IMR-90 (cell line): ENCODE results near the gene POLR3A. TPM values are rescaled to one million over a fixed set of nuclear protein-coding genes. Genes with fewer than 3 reads are reported as not detected.

ENCODE experiments used
- ATAC-seq: fragments of 200-7000 bp; cut with Tn5 transposase; 2 replicates; pipeline ENCODE4 v1.9.1; 2020; ENCODE audit warnings: low read depth, mild to moderate bottlenecking, moderate library complexity
- BruUV-seq: library from RNA; stranded (reverse); fragments of 400-500 nt; replicated peaks from 2 replicates; lab custom pipeline; 2021; lab: Mats Ljungman, UMichigan
- CTCF ChIA-PET: fragments of 300-600 bp; formaldehyde crosslinking; extraction: SDS; loops from one replicate; lab custom pipeline; 2021; ENCODE audit warnings: antibody characterized with exemption; lab: Yijun Ruan, JAX
- POLR2A ChIA-PET: fragments of 300-600 bp; sonication (Branson Sonifier 250); formaldehyde crosslinking; loops from one replicate; lab custom pipeline; 2022; ENCODE audit warnings: antibody characterized with exemption; ENCODE audit not compliant: unreplicated experiment; lab: Charles Lee
- DNase-seq: peaks from one replicate; pipeline ENCODE4 v3.0.0; 2013
- H2AFZ ChIP-seq: replicated peaks from 2 replicates; pipeline ENCODE3; 2013; ENCODE audit warnings: low read length, mild to moderate bottlenecking; ENCODE audit not compliant: poor library complexity
- H2AK5ac ChIP-seq: 2 replicates; pipeline ENCODE4 v1.6.1; 2013; ENCODE audit warnings: low read depth, low read length, inconsistent platforms
- H2AK9ac ChIP-seq: replicated peaks from 2 replicates; pipeline ENCODE3; 2013; ENCODE audit warnings: mild to moderate bottlenecking, low read depth, low read length, moderate library complexity; ENCODE audit not compliant: poor library complexity
- H2BK120ac ChIP-seq: 2 replicates; pipeline ENCODE4 v1.6.1; 2013; ENCODE audit warnings: low read depth, low read length, inconsistent platforms
- H2BK15ac ChIP-seq: 3 replicates; pipeline ENCODE4 v1.6.1; 2013; ENCODE audit warnings: low read depth, low read length, inconsistent platforms
- H2BK20ac ChIP-seq: 2 replicates; pipeline ENCODE4 v1.6.1; 2013; ENCODE audit warnings: low read depth, mild to moderate bottlenecking, inconsistent platforms, low read length, moderate library complexity
- H2BK5ac ChIP-seq: 2 replicates; pipeline ENCODE4 v1.6.1; 2013; ENCODE audit warnings: mild to moderate bottlenecking, low read depth, low read length, inconsistent platforms; ENCODE audit not compliant: poor library complexity, severe bottlenecking
- H3K14ac ChIP-seq: replicated peaks from 2 replicates; pipeline ENCODE4 v1.6.1; 2013; ENCODE audit warnings: low read depth, low read length, inconsistent platforms
- H3K18ac ChIP-seq: 2 replicates; pipeline ENCODE4 v1.6.1; 2013; ENCODE audit warnings: low read depth, low read length, control low read depth
- H3K23ac ChIP-seq: 2 replicates; pipeline ENCODE4 v1.6.1; 2013; ENCODE audit warnings: low read depth, low read length, inconsistent platforms
- H3K27ac ChIP-seq: 2 replicates; pipeline ENCODE4 v1.5.1; 2013; ENCODE audit warnings: mild to moderate bottlenecking, control low read depth, low read length; ENCODE audit not compliant: insufficient read depth
- H3K27me3 ChIP-seq: 2 replicates; pipeline ENCODE4 v1.6.1; 2013; ENCODE audit warnings: low read length; ENCODE audit not compliant: control insufficient read depth, insufficient read depth
- H3K36me3 ChIP-seq: 2 replicates; pipeline ENCODE4 v1.6.1; 2013; ENCODE audit warnings: low read length, mixed read lengths; ENCODE audit not compliant: control insufficient read depth, insufficient read depth
- H3K4ac ChIP-seq: 2 replicates; pipeline ENCODE4 v1.6.1; 2013; ENCODE audit warnings: low read depth, low read length, inconsistent platforms
- H3K4me1 ChIP-seq: 2 replicates; pipeline ENCODE4 v1.6.1; 2013; ENCODE audit warnings: low read length, mixed read lengths; ENCODE audit not compliant: control insufficient read depth, insufficient read depth
- H3K4me2 ChIP-seq: 2 replicates; pipeline ENCODE4 v1.6.1; 2013; ENCODE audit warnings: low read depth, mild to moderate bottlenecking, control low read depth, low read length, moderate library complexity
- H3K4me3 ChIP-seq: 2 replicates; pipeline ENCODE4 v1.5.1; 2013; ENCODE audit warnings: low read depth, mild to moderate bottlenecking, control low read depth, low read length, moderate library complexity; ENCODE audit not compliant: insufficient read depth
- H3K56ac ChIP-seq: 2 replicates; pipeline ENCODE4 v1.6.1; 2013; ENCODE audit warnings: low read length, inconsistent platforms; ENCODE audit not compliant: insufficient read depth; ENCODE audit errors: extremely low read depth
- H3K79me1 ChIP-seq, 2 experiments: 2 replicates each; pipeline ENCODE4 v1.6.1; 2013; ENCODE audit warnings: low read length in 2 of 2, inconsistent platforms in 1 of 2, low read depth in 1 of 2
- H3K9ac ChIP-seq: 2 replicates; pipeline ENCODE4 v1.6.1; 2013; ENCODE audit warnings: low read depth, low read length, control low read depth
- H3K9me1 ChIP-seq: 2 replicates; pipeline ENCODE4 v1.6.1; 2013; ENCODE audit warnings: low read length, inconsistent platforms; ENCODE audit not compliant: insufficient read depth
- H3K9me3 ChIP-seq: 2 replicates; pipeline ENCODE4 v1.6.1; 2013; ENCODE audit warnings: low read length; ENCODE audit not compliant: control insufficient read depth, insufficient read depth
- H4K20me1 ChIP-seq: 2 replicates; pipeline ENCODE4 v1.6.1; 2013; ENCODE audit warnings: low read length, inconsistent platforms; ENCODE audit not compliant: insufficient read depth
- H4K5ac ChIP-seq: 2 replicates; pipeline ENCODE4 v1.6.1; 2013; ENCODE audit warnings: mild to moderate bottlenecking, low read depth, low read length, control low read depth
- H4K8ac ChIP-seq, 2 experiments: 2 replicates each; pipeline ENCODE4 v1.6.1; 2013; ENCODE audit warnings: low read depth in 2 of 2, low read length in 2 of 2, control low read depth in 1 of 2, inconsistent platforms in 1 of 2
- H4K91ac ChIP-seq: 2 replicates; pipeline ENCODE4 v1.6.1; 2013; ENCODE audit warnings: low read depth, low read length, inconsistent platforms; ENCODE audit not compliant: insufficient read depth
- BHLHE40 ChIP-seq: fragments of 150-350 bp; IDR thresholded peaks from 2 replicates; pipeline ENCODE4 v1.6.1; 2016; ENCODE audit warnings: mild to moderate bottlenecking, low read depth, low read length
- CEBPB ChIP-seq: IDR thresholded peaks from 2 replicates; pipeline ENCODE4 v1.6.1; 2012; ENCODE audit warnings: low read depth, low read length, improper control_type of control experiment
- CHD1 ChIP-seq: IDR thresholded peaks from 2 replicates; pipeline ENCODE4 v1.6.1; 2012; ENCODE audit warnings: low read depth, low read length, improper control_type of control experiment
- ELK1 ChIP-seq: fragments of 150-350 bp; IDR thresholded peaks from 2 replicates; pipeline ENCODE4 v1.6.1; 2016; ENCODE audit warnings: low read depth, mild to moderate bottlenecking, low read length, moderate library complexity, borderline replicate concordance
- FOS ChIP-seq: fragments of 150-350 bp; IDR thresholded peaks from 2 replicates; pipeline ENCODE4 v1.6.1; 2016; ENCODE audit warnings: low read depth, low read length
- MAFK ChIP-seq: IDR thresholded peaks from 2 replicates; pipeline ENCODE4 v1.6.1; 2012; ENCODE audit warnings: low read depth, low read length, improper control_type of control experiment
- MAZ ChIP-seq: IDR thresholded peaks from 2 replicates; pipeline ENCODE4 v1.6.1; 2012; ENCODE audit warnings: low read depth, mild to moderate bottlenecking, low read length, improper control_type of control experiment, moderate library complexity, borderline replicate concordance
- MXI1 ChIP-seq: IDR thresholded peaks from 2 replicates; pipeline ENCODE4 v1.6.1; 2012; ENCODE audit warnings: low read depth, mild to moderate bottlenecking, low read length, moderate library complexity, borderline replicate concordance
- POLR2A ChIP-seq: IDR thresholded peaks from 2 replicates; pipeline ENCODE4 v1.6.1; 2012; ENCODE audit warnings: mild to moderate bottlenecking, low read depth, low read length
- RAD21 ChIP-seq: IDR thresholded peaks from 2 replicates; pipeline ENCODE4 v1.6.1; 2012; ENCODE audit warnings: low read length, improper control_type of control experiment
- RCOR1 ChIP-seq: IDR thresholded peaks from 2 replicates; pipeline ENCODE4 v1.6.1; 2012; ENCODE audit warnings: mild to moderate bottlenecking, low read length, improper control_type of control experiment; ENCODE audit not compliant: insufficient replicate concordance
- RFX5 ChIP-seq: IDR thresholded peaks from 2 replicates; pipeline ENCODE4 v1.8.0; 2012; ENCODE audit warnings: low read depth, mild to moderate bottlenecking, low read length, moderate library complexity
- SMC3 ChIP-seq: fragments of 150-350 bp; IDR thresholded peaks from 2 replicates; pipeline ENCODE4 v1.6.1; 2016; ENCODE audit warnings: low read depth, mild to moderate bottlenecking, antibody characterized with exemption, low read length, moderate library complexity
- WGBS, 2 experiments: methylation state at CpG; one replicate each; pipeline versions ENCODE4 v1.1.5 to v1.1.7; 2013; ENCODE audit warnings: missing lambda C conversion rate in 2 of 2; ENCODE audit not compliant: insufficient read length in 1 of 2; ENCODE audit errors: extremely low coverage in 2 of 2; 5-methylcytosine and 5-hydroxymethylcytosine counted together
- dilution Hi-C: fragments of 300-500 bp; cut with HindIII; formaldehyde crosslinking; loops from one replicate; pipeline ENCODE4 v1.14.3; 2018; ENCODE audit warnings: low sequenced_read_pairs; ENCODE audit not compliant: unreplicated experiment
- in situ Hi-C: fragments of 300-500 bp; cut with MboI; formaldehyde crosslinking; loops from 3 replicates; pipeline ENCODE4 v1.14.3; 2019; ENCODE audit warnings: low sequenced_read_pairs, inconsistent platforms, mixed read lengths
- intact Hi-C: fragments of 100-400 bp; cut with micrococcal nuclease; formaldehyde crosslinking; loops from 2 replicates; pipeline ENCODE4 v1.10.0; 2022
- polyA plus RNA-seq, 3 experiments: library from polyadenylated mRNA; depleted of rRNA; stranded (reverse); fragments of >200 nt; gene quantifications; 2 replicates each; pipeline ENCODE4 v1.2.3, GENCODE V29; 2012; ENCODE audit warnings: low replicate concordance in 1 of 3
- total RNA-seq: library from RNA; depleted of rRNA; stranded (reverse); fragments of >200 nt; gene quantifications from 2 replicates; pipeline ENCODE4 v1.2.3, GENCODE V29; 2012
- TF ChIP-seq, protein P1 (sequence below): fragments of 150-350 bp; IDR thresholded peaks from 2 replicates; pipeline ENCODE4 v1.6.1; 2017; ENCODE audit warnings: mild to moderate bottlenecking, antibody characterized with exemption, low read length, low read depth
- TF ChIP-seq, protein P2 (sequence below): conservative IDR thresholded peaks from 2 replicates; pipeline ENCODE4 v1.5.1; 2012; ENCODE audit warnings: mild to moderate bottlenecking, low read depth, low read length, improper control_type of control experiment

POLR3A gene
- total and polyA plus RNA-seq, 2 of the 4 experiments (the other 2 are of a cell fraction): 11.9 to 24.4 TPM

GRCh38 chr10:77964811-77965210 lies 64.5 kb downstream of the POLR3A start:
- no CpG with 5 or more reads among the region's 1 CpG for WGBS, 2 experiments
- ATAC-seq: peak; percentile 22; the same call in 1 of the 2 replicates

More at GRCh38 chr10:77964811-77965210, 64.5 kb downstream of the POLR3A start:
- H3K79me1 ChIP-seq: 0 out of 4 replicates have a peak, but pooled peaks cover 0 to 7% of the 10 kb centered on the region in 2 experiments
- in situ Hi-C loops: no loop called here
- no peak overlapping the region for H3K18ac ChIP-seq
- dilution Hi-C loops: no loop called here
- intact Hi-C loops: no loop called here
- H2BK20ac ChIP-seq: peak overlapping the region; percentile 33; the same call in 1 of the 2 replicates
- POLR2A ChIA-PET: no interaction called here
- peak overlapping the region; percentile 30 for H2BK5ac ChIP-seq
- H3K4me1 ChIP-seq: peaks cover 1% of the 10 kb centered on the region; the same call in 1 of the 2 replicates
- H2AFZ ChIP-seq: no peak overlapping the region
- H3K9ac ChIP-seq: no peak overlapping the region
- no peak overlapping the region for H3K4me3 ChIP-seq
- no peaks in the 10 kb centered on the region; the same call in 1 of the 2 replicates for H3K9me1 ChIP-seq
- no peaks in the 10 kb centered on the region for H4K20me1 ChIP-seq
- no peak overlapping the region for H3K56ac ChIP-seq
- no peaks in the 10 kb centered on the region for H3K36me3 ChIP-seq
- peak overlapping the region; percentile 12; the same call in 1 of the 2 replicates for H3K14ac ChIP-seq
- TF ChIP-seq RFX5: no peak
- no peak for TF ChIP-seq POLR2A
- TF ChIP-seq MAZ: no peak
- TF ChIP-seq RAD21: no peak
- no peak for TF ChIP-seq BHLHE40
- TF ChIP-seq FOS: no peak
- no peak for TF ChIP-seq CHD1
- TF ChIP-seq MAFK: no peak
- no peak for TF ChIP-seq ELK1
- TF ChIP-seq, protein P1, sequence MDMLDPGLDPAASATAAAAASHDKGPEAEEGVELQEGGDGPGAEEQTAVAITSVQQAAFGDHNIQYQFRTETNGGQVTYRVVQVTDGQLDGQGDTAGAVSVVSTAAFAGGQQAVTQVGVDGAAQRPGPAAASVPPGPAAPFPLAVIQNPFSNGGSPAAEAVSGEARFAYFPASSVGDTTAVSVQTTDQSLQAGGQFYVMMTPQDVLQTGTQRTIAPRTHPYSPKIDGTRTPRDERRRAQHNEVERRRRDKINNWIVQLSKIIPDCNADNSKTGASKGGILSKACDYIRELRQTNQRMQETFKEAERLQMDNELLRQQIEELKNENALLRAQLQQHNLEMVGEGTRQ: no peak
- TF ChIP-seq, protein P2, sequence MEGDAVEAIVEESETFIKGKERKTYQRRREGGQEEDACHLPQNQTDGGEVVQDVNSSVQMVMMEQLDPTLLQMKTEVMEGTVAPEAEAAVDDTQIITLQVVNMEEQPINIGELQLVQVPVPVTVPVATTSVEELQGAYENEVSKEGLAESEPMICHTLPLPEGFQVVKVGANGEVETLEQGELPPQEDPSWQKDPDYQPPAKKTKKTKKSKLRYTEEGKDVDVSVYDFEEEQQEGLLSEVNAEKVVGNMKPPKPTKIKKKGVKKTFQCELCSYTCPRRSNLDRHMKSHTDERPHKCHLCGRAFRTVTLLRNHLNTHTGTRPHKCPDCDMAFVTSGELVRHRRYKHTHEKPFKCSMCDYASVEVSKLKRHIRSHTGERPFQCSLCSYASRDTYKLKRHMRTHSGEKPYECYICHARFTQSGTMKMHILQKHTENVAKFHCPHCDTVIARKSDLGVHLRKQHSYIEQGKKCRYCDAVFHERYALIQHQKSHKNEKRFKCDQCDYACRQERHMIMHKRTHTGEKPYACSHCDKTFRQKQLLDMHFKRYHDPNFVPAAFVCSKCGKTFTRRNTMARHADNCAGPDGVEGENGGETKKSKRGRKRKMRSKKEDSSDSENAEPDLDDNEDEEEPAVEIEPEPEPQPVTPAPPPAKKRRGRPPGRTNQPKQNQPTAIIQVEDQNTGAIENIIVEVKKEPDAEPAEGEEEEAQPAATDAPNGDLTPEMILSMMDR: no peak
- TF ChIP-seq MXI1: no peak
- no peak for TF ChIP-seq CEBPB
- no peak for TF ChIP-seq SMC3
- TF ChIP-seq RCOR1: no peak
- H3K4me2 ChIP-seq: no peak overlapping the region
- no peak overlapping the region; a peak in 1 of 4 replicates for H4K8ac ChIP-seq
- peak overlapping the region; percentile 58; the same call in 1 of the 3 replicates for H2BK15ac ChIP-seq
- peak overlapping the region; percentile 31 for H2AK9ac ChIP-seq
- H3K9me3 ChIP-seq: peaks cover 3% of the 10 kb centered on the region
- H3K23ac ChIP-seq: no peak overlapping the region
- H3K27me3 ChIP-seq: no peaks in the 10 kb centered on the region
- H4K91ac ChIP-seq: no peak overlapping the region
- no peak overlapping the region for H3K27ac ChIP-seq
- H3K4ac ChIP-seq: 0 out of 2 replicates have a peak overlapping the region, but pooled peaks have one; percentile 6
- H2AK5ac ChIP-seq: no peak overlapping the region
- no peak overlapping the region for H4K5ac ChIP-seq
- no TSS peak for BruUV-seq
- DNase-seq: peak; percentile 38
- CTCF ChIA-PET: no interaction called here
- 0 out of 2 replicates have a peak overlapping the region, but pooled peaks have one; percentile 49 for H2BK120ac ChIP-seq
